C1 segment of cervical spinal cord (tissue), 14 donors: ENCODE results near the gene PGRMC2.

Experiments used
- DNase-seq, 14 donors: peaks; one replicate each; lab custom pipeline; 2025; lab: John Stamatoyannopoulos, UW

The PGRMC2 gene

DNA sequence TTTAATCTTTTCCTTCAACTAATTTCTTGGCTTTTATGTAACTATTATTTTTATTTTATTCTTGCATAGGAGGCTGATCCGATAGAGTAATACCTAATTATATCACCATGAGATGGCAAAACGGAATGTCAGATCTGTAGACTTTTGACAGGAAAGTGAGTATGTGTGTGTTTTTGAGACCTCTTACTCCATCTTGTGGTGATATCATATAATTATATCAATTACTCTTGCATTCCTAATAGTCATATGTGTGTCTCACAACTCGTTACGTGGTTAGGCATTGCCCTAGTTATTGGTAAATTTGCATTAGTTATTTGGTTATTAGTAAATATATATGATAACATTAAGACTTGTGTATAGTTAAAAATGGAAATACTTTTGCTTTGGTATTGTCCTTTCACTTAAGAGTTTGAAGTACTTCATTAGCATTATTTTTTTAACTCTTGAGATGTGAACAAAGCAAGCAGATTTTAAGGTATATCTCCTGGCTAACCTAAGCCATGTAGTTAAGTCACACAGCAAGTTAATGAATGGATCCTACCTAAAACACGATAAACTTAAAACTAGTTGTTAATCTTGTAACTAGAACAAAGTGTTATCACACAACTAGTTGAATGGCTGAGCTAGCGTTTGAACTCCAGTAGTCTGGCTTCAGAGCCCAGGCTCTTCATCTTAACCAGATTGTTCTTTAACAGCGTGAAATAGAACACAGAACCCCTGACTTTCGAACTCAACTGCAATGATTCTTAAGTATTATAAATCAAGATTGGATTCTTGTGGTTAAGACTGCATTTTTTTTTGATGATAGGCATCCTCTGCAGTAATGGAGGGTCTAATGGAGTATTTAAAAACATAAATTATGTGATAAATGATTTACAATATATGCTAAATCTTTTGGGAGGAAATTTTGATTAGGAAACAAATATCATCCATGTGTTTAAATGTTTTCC is 67.1 kb downstream of the PGRMC2 start:
- no peak for DNase-seq
